ENCODE results near the gene ZNRF2.

GRCh38 chr7:30351724-30352123 lies 67.3 kb downstream of the ZNRF2 start:
- TF ChIP-seq CTCF (IDR thresholded peaks at IDR 0.05) (no peak), POLR2AphosphoS5 (IDR thresholded peaks at IDR 0.05) (no peak), EP300 (IDR thresholded peaks at IDR 0.05; ENCODE audit: low read depth) (no peak), POLR2A (IDR thresholded peaks at IDR 0.05) (no peak)

Data from transverse colon (tissue), 4 donors.